GM10266 (cell line): ENCODE measurements around the gene LNX1.

Experiments
- DNase-seq: peaks from one replicate; pipeline ENCODE4 v3.0.0; 2012; ENCODE audit errors: extremely low spot score
- TF ChIP-seq, protein P1 (sequence below): IDR thresholded peaks from 2 replicates; pipeline ENCODE4 v1.5.1; 2012; ENCODE audit warnings: mild to moderate bottlenecking, low read depth; ENCODE audit not compliant: control insufficient read depth, insufficient read depth; ENCODE audit errors: missing control alignments

The LNX1 gene

DNA sequence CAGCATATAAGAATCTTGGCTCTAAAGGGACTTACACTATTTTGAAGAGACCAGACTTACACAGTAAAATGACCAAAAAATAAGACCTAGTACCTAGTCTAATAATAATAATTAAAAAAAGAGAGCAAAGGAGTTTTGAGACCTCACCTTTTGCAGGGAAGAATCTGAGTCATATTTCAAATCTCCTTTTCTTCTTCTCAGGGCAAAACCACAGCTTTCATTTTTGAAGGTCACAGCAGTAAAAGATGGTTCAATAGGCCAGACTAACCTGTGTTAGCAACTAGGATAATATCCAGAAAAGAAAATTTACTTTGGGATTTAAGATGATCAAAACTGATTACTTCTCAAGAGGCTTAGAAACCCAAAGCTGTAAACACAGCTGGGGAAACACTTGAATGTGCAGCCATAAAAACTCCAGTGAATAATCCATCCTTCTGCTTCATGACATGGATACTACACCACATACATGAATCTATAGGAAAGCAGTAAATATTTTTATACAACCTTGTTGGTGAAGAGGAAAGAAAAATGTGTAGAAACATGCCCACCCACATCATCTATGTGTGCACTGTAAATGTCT lies 25.9 kb upstream of the LNX1 start:
- TF ChIP-seq, protein P1, sequence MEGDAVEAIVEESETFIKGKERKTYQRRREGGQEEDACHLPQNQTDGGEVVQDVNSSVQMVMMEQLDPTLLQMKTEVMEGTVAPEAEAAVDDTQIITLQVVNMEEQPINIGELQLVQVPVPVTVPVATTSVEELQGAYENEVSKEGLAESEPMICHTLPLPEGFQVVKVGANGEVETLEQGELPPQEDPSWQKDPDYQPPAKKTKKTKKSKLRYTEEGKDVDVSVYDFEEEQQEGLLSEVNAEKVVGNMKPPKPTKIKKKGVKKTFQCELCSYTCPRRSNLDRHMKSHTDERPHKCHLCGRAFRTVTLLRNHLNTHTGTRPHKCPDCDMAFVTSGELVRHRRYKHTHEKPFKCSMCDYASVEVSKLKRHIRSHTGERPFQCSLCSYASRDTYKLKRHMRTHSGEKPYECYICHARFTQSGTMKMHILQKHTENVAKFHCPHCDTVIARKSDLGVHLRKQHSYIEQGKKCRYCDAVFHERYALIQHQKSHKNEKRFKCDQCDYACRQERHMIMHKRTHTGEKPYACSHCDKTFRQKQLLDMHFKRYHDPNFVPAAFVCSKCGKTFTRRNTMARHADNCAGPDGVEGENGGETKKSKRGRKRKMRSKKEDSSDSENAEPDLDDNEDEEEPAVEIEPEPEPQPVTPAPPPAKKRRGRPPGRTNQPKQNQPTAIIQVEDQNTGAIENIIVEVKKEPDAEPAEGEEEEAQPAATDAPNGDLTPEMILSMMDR = no peak
- DNase-seq = no peak

DNA sequence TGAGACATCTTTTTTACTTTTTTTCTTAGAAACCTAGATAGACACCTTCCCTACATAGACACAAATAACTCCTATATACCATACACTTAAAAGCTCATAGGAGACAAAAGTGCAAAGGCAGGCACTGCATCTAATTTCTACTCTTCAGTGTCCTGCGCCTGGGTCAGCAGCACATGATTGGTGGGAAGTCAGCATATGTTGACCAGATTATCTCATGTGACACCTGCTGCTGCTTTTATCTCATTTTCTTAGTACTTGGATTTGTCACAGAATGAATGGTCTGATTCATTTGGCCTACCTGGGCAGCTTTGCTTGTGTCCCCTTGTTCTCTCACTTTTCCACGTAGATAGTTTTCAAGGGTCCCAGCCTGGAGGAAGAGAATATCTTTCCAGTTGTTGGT lies 24.9 kb upstream of the LNX1 start:
- TF ChIP-seq, protein P1 = no peak

DNA sequence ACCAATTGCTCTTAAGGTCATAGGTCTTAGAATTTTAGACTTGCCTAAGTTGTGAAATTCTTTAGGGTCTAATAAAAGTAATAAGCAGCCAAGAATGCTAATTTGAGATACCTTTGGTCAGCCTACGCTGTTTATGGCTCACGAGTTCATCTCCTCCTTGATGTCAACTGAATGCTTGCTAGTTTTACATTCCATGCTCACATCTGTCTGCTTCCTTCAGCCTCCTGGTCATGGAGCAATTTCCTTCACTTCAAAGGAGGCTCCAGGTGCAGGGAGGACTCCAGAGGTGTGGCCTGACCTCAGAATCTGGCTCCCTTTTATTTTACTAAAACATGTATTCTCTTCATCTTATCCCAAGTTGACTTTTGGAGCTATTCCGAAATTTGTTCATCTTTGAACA lies 23.3 kb upstream of the LNX1 start:
- no peak for DNase-seq
- TF ChIP-seq, protein P1 = no peak

More for the DNA sequence above, 24.9 kb upstream of the LNX1 start:
- no peak for DNase-seq

DNA sequence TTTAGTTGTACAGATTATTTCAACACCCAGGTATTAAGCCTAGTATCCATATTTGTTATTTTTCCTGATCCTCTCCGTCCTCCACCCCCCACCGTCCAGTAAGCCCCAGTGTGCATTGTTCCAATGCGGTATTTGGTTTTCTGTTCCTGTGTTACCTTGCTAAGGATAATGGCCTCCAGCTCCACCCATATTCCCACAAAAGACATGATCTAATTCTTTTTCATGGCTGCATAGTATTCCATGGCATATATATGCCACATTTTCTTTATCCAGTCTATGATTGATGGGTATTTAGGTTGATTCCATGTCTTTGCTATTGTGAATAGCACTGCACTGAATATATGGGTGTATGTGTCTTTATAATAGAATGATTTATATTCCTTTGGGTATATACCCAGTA lies 22.1 kb upstream of the LNX1 start:
- TF ChIP-seq, protein P1 = no peak
- DNase-seq = no peak

DNA sequence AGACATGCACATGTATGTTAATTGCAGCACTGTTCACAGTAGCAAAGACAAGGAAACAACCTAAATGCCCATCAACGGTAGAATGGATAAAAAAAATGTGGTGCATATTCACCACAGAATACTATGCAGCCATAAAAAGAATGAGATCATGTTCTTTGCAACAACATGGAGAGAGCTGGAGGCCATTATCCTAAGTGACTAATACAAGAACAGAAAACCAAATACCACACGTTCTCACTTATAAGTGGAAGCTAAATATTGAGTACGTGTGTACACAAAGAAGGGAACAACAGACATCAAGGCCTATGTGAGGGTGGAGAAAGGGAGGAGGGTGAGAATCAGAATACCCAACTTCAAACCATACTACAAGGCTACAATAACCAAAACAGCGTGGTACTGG lies 17.4 kb upstream of the LNX1 start:
- TF ChIP-seq, protein P1 = no peak
- DNase-seq = no peak

DNA sequence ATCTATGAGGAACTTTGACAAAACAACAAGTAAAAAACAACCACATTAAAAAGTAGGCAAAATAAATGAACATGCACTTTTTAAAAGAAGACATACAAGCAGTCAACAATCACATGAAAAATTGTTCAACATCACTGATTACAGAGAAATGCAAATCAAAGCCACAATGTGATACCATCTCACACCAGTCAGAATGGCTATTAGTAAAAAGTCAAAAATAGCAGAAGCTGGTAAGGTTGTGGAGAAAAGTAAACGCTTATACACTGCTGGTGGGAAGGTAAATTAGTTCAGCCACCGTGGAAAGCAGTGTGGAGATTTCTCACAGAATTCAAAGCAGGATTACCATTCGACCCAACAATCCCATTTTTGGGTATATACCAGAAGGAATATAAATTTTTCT lies 17.0 kb upstream of the LNX1 start:
- no peak for DNase-seq
- TF ChIP-seq, protein P1 = no peak

DNA sequence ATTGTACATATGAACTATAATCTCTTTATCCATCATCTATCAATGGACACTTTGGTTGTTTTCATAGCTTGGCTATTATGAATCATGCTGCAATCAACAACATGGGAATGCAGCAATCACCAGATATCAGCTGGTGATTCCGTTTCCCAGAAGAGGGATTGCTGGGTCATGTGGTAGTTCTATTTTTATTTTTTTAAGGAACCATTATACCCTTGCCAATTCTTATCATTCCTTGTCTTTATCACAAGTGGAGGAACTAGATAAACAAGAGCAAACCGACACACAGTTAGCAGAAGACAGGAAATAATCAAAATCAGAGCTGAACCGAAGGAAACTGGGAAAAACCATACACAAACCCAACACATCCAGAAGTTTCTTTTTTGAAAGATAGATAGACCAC lies 14.5 kb upstream of the LNX1 start:
- TF ChIP-seq, protein P1 = no peak
- DNase-seq = no peak
